ENCODE measurements around the gene RASGEF1C. TPM values are rescaled to one million over a fixed set of nuclear protein-coding genes. Genes with fewer than 3 reads are reported as not detected.

RASGEF1C gene
- polyA plus RNA-seq, 6 donors from 2014 or later: not detected

- Mint-ChIP-seq H3K36me3 (no peaks in the 10 kb centered on the region), H3K4me3 (no peak overlapping the region), H3K27me3 (peaks cover 4 to 24% (median 23%) of the 10 kb centered on the region in 3 donors), H3K4me1 (no peaks in the 10 kb centered on the region), H3K27ac (no peak overlapping the region), H3K9me3 (no peaks in the 10 kb centered on the region)
- DNase-seq: no peak
- ATAC-seq (ENCODE audit: low read depth in 2 of 2): no peak
Observed at GRCh38 chr5:180171568-180172094, 37.4 kb downstream of the RASGEF1C start.

DNA sequence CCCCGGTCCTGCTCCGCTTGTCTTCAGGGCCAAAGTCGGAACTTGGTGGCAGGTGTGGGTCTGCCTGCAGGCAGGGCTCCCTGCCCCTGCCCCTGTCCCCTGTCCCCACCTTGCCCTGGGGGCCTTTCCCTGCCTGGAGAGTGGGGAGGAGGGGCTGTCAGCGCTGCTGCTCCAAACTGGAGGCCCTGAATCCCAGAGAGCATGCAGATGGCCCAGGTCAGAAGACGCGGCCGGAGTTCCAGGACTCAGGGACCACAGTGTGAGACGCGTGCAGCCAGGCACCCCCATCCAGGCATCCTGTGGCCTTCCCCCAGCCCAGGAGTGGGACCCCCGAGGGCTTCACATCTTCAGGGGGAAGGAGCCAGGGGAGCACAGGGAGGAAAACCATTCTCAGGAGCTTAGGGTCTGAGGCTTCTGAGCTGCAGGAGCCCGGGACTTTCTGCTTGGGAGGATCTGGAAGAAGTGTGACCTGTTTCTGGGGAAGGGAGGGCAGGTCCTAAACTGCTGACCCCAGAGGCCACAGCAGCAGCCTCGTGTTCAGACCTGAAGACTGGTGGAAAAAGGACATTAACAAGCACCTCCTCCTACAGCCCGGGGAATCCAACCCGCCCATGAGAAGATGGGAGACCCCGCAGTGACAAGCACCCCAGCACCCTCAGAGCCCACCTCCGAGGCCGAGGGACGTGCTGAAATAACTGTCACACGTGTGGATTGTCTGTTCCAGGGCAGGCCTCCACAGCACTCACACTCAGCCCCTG is 38.0 kb downstream of the RASGEF1C start:
- DNase-seq (no peak), ATAC-seq (ENCODE audit: low read depth in 2 of 2) (no peak)
- Mint-ChIP-seq H3K27ac (no peak overlapping the region), H3K36me3 (no peaks in the 10 kb centered on the region), H3K9me3 (peaks cover 0 to 3% (median 0%) of the 10 kb centered on the region in 7 donors), H3K27me3 (peaks cover 7 to 24% (median 23%) of the 10 kb centered on the region in 3 donors), H3K4me1 (no peaks in the 10 kb centered on the region), H3K4me3 (no peak overlapping the region)

DNA sequence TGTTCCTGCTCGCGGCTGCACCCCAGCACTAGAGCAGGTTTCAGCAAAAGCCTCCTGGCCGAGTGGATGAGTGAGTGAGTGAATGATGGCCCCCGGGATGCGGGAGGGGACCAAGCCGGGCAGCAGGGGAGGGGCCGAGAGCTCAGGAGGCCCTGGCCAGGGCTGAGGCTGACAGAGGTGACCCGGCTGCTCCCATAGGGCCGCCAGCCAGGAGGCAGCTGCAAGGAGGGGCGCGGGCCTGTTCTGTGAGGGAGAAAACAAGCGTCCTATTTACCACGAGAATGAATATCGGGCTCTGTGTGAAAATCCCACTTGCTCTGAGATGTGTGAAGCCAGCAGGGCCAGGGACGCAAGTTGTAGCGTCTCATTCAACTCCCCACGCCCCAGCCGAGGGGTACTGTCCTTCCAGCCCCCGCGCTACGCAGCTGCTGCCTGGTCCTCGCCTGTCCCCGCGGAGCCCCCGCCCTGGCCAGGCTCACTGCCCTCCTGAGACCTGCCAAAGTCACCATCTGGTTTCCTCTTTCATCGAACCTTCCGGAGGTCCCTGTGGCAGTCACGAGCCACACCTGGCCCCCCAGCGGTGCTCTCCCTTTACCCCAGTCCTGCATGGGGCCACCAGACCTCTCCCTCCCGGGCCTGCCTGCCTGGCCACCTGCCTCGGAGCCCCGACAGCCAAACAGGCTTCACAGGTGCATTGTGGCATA is 38.8 kb downstream of the RASGEF1C start:
- H3K27ac Mint-ChIP-seq: peak overlapping the region in 1 of 6 donors; percentile 11
- peaks cover 0 to 3% (median 0%) of the 10 kb centered on the region in 7 donors for H3K9me3 Mint-ChIP-seq
- peaks cover 8 to 24% (median 23%) of the 10 kb centered on the region in 3 donors for H3K27me3 Mint-ChIP-seq
- no peak overlapping the region for H3K4me3 Mint-ChIP-seq
- ATAC-seq (ENCODE audit: low read depth in 2 of 2) (no peak), DNase-seq (no peak)
- H3K4me1 Mint-ChIP-seq: no peaks in the 10 kb centered on the region
- no peaks in the 10 kb centered on the region for H3K36me3 Mint-ChIP-seq

DNA sequence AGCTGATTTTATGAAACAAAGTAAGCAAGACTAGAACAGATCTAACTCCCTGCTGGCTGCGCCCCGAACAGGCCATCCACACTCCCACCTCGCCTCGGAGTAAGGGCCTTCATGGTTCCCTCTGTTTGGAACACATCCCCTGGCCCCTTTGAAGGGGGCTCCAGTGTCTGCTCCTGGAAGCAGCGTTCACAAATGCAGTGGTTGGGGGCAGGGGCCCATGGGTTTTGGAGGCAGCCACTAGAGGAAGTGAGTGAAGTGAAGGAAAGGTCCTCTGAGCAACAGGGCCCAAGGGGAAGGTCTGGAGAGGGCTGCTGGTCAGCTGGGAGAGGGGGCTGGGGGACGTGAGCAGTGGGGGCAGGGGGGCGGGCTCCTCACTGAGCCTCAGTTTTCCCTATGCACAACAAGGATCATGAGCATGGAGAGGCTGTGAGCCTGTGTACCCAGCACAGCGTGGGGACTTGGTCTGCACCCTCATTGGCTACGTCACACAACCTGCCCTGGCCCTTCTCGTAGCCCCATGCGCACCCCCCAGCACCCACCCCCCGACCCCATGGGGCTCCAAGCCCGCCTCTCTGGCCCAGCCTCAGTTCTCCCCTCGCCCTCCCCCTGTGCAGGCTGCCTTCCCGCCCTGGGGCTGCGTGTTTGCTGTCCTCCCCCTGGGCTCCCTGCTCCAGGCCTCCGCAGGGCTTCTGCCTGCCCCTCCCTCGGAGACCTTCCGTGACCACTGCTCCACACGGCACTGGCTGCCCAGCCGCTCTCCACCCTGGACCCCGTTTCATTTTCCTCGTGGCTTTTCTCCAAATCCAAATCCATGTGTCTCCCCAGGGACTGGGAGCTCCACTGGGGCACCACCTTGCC is 39.5 kb downstream of the RASGEF1C start:
- peaks cover 11 to 29% (median 24%) of the 10 kb centered on the region in 3 donors for H3K27me3 Mint-ChIP-seq
- no peak for ATAC-seq (ENCODE audit: low read depth in 2 of 2)
- no peaks in the 10 kb centered on the region for H3K4me1 Mint-ChIP-seq
- peaks cover 0 to 6% (median 4%) of the 10 kb centered on the region in 7 donors for H3K9me3 Mint-ChIP-seq
- H3K4me3 Mint-ChIP-seq: no peak overlapping the region
- H3K36me3 Mint-ChIP-seq: peaks cover 0 to 6% of the 10 kb centered on the region in 2 donors
- H3K27ac Mint-ChIP-seq: peak overlapping the region in 1 of 6 donors; percentile 11
- DNase-seq: no peak

DNA sequence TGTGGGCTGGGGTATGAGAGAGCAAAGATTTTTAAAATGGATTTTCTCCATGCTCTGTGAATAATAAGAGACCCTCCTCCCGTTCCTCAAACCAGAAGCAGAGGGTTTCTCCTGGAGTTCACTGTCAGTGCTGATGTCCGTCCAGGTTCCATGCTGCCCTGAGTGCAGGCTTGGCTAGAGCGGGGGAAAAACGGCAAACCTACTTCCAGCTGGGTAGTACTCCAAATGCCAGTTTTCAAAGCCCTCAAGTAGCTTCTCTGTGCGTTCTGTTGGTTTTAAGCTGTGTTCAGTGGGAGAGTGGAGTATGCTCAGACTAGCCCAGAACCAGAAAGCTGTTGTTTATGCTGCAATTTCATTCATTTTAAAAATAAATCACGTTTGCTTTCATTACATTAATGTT is 40.3 kb downstream of the RASGEF1C start:
- Mint-ChIP-seq H3K9me3 (peaks cover 4 to 13% (median 7%) of the 10 kb centered on the region in 7 donors), H3K4me1 (no peaks in the 10 kb centered on the region), H3K27me3 (peaks cover 11 to 33% (median 24%) of the 10 kb centered on the region in 3 donors), H3K27ac (no peak overlapping the region), H3K4me3 (no peak overlapping the region), H3K36me3 (peaks cover 0 to 10% of the 10 kb centered on the region in 2 donors)
- no peak for DNase-seq
- no peak for ATAC-seq (ENCODE audit: low read depth in 2 of 2)

- Mint-ChIP-seq H3K4me3 (no peak overlapping the region), H3K36me3 (peaks cover 0 to 10% of the 10 kb centered on the region in 2 donors), H3K27ac (no peak overlapping the region), H3K9me3 (peaks cover 4 to 15% (median 8%) of the 10 kb centered on the region in 7 donors), H3K27me3 (peaks cover 11 to 25% (median 24%) of the 10 kb centered on the region in 3 donors), H3K4me1 (no peaks in the 10 kb centered on the region)
- DNase-seq: no peak
- ATAC-seq (ENCODE audit: low read depth in 2 of 2): no peak
Observed at GRCh38 chr5:180166176-180166575, 42.8 kb downstream of the RASGEF1C start.

DNA sequence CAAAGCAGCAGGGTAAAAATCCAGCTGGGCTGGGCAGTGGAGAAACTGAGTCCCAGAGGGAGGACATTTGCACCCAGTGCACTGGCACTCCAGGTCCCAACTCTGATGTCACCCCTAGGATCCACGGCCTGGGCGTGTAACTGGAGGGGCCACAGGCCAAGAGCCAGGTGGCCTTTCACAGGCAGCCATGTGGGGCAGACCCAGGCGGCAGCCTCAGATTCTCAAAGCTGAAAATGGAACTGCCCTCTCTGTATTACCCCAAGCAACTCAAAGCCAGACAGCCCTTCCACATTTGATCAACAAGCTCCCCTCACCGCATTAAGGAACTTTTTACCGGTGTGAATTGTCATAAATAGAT is 46.7 kb downstream of the RASGEF1C start:
- Mint-ChIP-seq H3K9me3 (peaks cover 4 to 15% (median 8%) of the 10 kb centered on the region in 7 donors), H3K4me1 (no peaks in the 10 kb centered on the region), H3K4me3 (no peak overlapping the region), H3K27ac (no peak overlapping the region), H3K27me3 (peaks cover 14 to 24% (median 23%) of the 10 kb centered on the region in 3 donors), H3K36me3 (peaks cover 0 to 10% of the 10 kb centered on the region in 2 donors)
- DNase-seq (no peak), ATAC-seq (ENCODE audit: low read depth in 2 of 2) (no peak)

DNA sequence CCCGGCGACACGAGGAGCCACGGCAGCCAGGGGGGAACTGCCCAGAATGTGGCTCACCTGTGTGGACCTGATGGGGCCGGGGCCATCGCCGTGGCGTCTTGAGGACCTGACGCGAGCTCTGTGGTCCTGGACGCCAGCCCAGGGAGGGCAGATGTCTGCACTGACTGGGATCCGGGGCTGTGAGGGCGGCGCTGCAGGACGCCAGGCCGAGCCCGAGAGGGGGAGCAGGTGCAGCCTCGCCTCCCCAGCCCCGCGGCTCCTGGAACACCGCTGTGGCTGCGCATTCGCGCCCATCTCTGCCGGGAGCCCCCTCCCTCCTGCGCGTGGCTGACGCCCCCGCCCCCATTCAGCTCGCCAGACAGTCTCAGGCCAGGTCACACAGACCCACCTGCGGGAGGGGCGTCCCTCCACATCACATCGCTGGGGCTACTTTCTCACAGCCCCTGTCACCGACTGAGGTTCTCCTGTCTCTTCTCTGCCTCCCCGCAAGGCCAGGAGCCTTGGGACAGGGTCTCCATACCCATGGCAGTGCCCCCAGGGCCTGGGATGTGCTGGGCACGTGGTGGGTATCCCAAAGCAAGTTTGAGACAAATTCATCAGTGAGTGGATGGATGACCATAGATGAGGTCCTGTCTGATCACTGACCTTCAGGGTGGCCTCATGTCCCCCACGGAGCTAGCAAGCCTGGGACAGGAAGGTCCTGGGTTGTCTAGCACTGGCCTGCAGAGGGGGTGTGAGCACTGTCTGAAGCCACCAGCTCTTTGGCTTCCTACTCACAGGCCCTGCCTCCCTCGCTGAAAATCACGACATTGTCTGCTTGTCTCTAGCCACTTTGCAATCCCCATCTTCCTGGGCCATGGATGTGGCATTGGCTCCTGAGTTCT is 47.3 kb downstream of the RASGEF1C start:
- H3K27ac Mint-ChIP-seq: no peak overlapping the region
- H3K4me1 Mint-ChIP-seq: no peaks in the 10 kb centered on the region
- H3K9me3 Mint-ChIP-seq: peaks cover 4 to 15% (median 8%) of the 10 kb centered on the region in 7 donors

DNA sequence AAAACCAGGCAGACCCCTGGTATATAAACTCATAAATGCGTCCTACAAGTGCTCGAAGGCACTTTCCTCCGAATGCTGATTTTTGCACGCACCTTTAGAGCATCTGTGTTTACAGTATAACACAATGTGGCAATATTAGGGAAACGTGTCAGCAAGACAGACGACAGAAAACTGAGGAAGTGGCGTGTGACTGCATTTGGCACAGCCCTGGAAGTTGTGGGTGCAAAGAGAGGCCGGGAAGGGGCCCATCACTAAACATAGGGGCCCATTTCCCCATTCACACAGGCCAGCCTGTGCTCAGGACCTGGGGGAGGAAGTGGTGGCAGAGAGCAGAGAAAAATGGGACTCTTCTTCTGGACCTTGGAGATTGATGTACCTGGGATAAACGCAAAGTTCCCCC is 48.2 kb downstream of the RASGEF1C start:
- no peak for ATAC-seq (ENCODE audit: low read depth in 2 of 2)
- Mint-ChIP-seq H3K27ac (no peak overlapping the region), H3K27me3 (peaks cover 15 to 30% (median 19%) of the 10 kb centered on the region in 3 donors), H3K4me3 (peak overlapping the region in 1 of 8 donors; percentile 60), H3K9me3 (peaks cover 4 to 15% (median 8%) of the 10 kb centered on the region in 7 donors), H3K4me1 (no peaks in the 10 kb centered on the region), H3K36me3 (peaks cover 0 to 10% of the 10 kb centered on the region in 2 donors)
- DNase-seq: no peak

More for the DNA sequence above, 47.3 kb downstream of the RASGEF1C start:
- H3K4me3 Mint-ChIP-seq: no peak overlapping the region
- peaks cover 11 to 24% (median 23%) of the 10 kb centered on the region in 3 donors for H3K27me3 Mint-ChIP-seq
- ATAC-seq (ENCODE audit: low read depth in 2 of 2) (no peak), DNase-seq (no peak)
- peaks cover 0 to 10% of the 10 kb centered on the region in 2 donors for H3K36me3 Mint-ChIP-seq

GRCh38 chr5:180160215-180160614 is 48.8 kb downstream of the RASGEF1C start:
- DNase-seq (no peak), ATAC-seq (ENCODE audit: low read depth in 2 of 2) (no peak)
- Mint-ChIP-seq H3K4me3 (peak overlapping the region in 1 of 8 donors; percentile 25), H3K27me3 (peaks cover 16 to 33% (median 19%) of the 10 kb centered on the region in 3 donors), H3K4me1 (no peaks in the 10 kb centered on the region), H3K27ac (no peak overlapping the region), H3K36me3 (peaks cover 0 to 10% of the 10 kb centered on the region in 2 donors), H3K9me3 (peaks cover 4 to 15% (median 8%) of the 10 kb centered on the region in 7 donors)

GRCh38 chr5:180159756-180160155 is 49.3 kb downstream of the RASGEF1C start:
- H3K36me3 Mint-ChIP-seq: peaks cover 0 to 7% of the 10 kb centered on the region in 2 donors
- H3K4me3 Mint-ChIP-seq: no peak overlapping the region
- peak overlapping the region in 1 of 6 donors; percentile 48 for H3K27ac Mint-ChIP-seq
- H3K9me3 Mint-ChIP-seq: peaks cover under 1 to 12% (median 8%) of the 10 kb centered on the region in 7 donors
- H3K27me3 Mint-ChIP-seq: peaks cover 16 to 29% (median 18%) of the 10 kb centered on the region in 3 donors
- DNase-seq: no peak
- ATAC-seq (ENCODE audit: low read depth in 2 of 2): no peak
- H3K4me1 Mint-ChIP-seq: no peaks in the 10 kb centered on the region

- ATAC-seq (ENCODE audit: low read depth in 2 of 2) (no peak), DNase-seq (no peak)
- Mint-ChIP-seq H3K9me3 (peaks cover 2 to 10% (median 5%) of the 10 kb centered on the region in 7 donors), H3K4me3 (no peak overlapping the region), H3K27ac (no peak overlapping the region), H3K4me1 (no peaks in the 10 kb centered on the region), H3K36me3 (peaks cover 0 to 5% of the 10 kb centered on the region in 2 donors), H3K27me3 (peaks cover 16 to 22% (median 16%) of the 10 kb centered on the region in 3 donors)
Observed at GRCh38 chr5:180157866-180158265, 51.1 kb downstream of the RASGEF1C start.
